IPS-NIHi7 (cell line): ENCODE measurements around the gene DGKD.
"Not testable (repeated sequence)": the region's sequence is repeated elsewhere in the genome, so short reads cannot be mapped to it uniquely, and the experiment has no call there.

Source experiments
- DNase-seq: peaks from one replicate; pipeline ENCODE4 v3.0.0; 2012; ENCODE audit warnings: mixed read lengths; ENCODE audit errors: extremely low spot score

The DGKD gene

DNA sequence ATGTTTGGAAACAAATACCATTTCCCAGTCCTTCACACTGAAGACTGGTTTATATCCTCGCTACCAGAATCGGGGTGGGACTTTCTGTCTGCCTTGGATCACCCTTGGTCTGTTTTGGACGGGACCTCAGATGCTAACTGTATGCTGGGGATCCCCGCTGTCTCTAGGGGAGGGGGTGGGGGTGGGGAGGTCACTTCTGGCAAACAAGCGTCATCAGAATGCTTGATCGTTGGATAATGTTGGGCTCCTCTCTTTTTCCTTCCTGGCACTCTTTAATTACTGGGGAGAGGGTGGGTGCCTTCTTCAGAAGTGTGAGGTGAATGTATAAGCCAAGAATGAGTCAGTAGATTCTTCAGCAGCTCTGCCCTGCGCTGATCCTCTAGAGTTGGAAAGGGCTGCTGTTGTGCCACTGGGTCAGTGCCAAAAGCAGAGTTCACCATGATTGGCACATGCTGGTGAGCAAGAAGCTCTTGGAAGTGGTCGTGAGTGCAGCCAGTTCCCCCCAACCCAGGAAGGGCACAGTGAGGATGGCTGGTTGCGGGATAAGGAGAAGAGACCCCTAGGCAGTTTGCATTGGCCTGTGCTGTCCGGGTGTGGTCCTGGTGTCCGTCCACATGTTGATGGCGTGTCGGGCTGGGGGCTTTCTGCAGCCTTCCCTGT lies 32.2 kb downstream of the DGKD start:
- no peak for DNase-seq

DNA sequence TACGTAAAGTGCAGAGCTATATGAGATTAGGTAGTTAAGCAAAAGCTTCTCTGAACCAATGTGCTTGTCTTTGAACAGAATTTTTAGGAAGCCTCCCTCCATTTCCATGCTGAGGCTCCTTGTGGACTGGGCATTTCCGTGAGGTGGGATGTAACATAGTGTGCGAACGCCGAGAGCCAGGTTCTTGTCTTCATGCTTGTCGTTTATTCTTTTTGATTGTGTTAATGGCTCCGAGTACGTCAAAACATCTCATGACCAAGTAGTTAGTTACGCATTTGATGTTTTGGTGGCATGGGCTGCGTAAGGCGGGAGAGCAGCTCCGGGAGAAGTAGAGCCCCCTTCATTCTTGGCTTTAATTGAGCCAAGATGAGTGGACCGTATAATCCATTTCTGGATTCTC lies 32.9 kb downstream of the DGKD start:
- no peak for DNase-seq

GRCh38 chr2:233387667-233388528 lies 33.6 kb downstream of the DGKD start:
- no peak for DNase-seq

- DNase-seq, result no peak
Measured at GRCh38 chr2:233389601-233390125, 35.4 kb downstream of the DGKD start.

- no peak for DNase-seq
Measured at GRCh38 chr2:233395687-233396086, 41.4 kb downstream of the DGKD start.

DNA sequence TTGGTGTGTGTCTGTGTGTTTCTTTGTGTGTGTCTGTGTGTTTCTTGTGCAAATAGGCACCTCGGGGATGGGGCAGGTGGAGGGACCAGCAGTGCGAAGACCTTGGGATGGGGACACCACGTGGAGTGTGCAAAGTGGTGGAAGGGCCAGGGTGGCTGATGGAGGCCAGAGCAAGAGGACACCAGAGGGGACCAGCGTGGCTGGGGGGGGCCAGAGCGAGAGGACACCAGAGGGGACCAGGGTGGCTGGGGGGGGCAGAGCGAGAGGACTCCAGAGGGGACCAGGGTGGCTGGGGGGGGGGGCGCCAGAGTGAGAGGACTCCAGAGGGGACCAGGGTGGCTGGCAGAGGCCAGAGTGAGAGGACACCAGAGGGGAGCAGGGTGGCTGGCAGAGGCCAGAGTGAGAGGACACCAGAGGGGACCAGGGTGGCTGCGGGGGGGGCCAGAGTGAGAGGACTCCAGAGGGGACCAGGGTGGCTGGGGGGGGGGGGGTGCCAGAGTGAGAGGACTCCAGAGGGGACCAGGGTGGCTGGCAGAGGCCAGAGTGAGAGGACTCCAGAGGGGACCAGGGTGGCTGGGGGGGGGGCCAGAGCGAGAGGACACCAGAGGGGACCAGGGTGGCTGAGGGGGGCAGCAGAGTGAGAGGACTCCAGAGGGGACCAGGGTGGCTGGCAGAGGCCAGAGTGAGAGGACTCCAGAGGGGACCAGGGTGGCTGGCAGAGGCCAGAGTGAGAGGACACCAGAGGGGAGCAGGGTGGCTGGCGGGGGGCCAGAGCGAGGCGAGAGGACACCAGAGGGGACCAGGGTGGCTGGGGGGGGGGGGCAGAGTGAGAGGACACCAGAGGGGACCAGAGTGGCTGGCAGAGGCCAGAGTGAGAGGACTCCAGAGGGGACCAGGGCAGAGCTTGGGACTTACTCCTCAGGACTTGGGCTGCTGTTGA lies 42.7 kb downstream of the DGKD start:
- DNase-seq, result not testable (repeated sequence)

DNA sequence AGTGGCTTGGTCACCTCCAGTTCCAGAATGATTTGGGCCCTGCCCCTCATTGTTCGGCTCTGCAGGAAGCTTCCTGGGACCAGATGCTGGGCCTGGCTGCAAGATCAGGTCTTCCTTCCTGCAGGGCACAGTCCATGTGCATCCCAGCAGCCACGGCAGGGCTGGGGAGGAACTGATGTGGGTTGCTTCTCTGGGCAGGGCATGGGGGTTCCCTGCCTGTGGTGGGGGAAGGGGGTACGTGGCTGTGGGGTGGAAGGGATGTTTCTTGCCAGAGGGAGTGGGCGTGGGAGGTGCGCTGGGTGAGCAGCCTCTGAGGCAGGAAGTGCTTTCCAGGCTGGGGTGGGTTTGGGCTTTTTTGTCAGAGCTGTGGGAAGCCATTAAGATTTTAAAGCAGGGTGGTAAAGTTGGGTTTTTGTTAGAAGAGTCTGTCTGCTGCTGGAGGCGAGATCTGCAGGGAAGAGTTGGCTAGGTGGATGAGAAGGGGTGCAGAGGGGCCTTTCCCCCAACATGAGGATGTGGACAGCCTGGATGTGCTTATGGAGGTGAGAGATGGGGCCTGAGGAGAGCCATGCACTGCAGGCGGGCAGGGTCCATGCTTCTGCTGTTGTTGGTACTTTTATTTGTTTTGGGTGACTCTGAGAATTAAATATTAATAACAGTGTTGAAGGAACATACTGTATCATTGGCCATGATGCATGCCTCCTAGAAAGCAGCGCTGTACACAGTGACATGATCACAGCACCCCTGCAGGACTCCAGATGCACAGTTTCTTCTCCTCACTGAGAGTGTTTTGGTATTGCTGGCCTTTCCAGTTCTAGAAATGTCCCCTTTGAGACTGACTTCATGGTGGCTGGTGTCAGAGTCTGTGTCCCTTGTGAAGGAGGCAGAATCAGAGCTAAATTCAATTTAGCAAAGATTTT lies 45.3 kb downstream of the DGKD start:
- no peak for DNase-seq

GRCh38 chr2:233400341-233400740 lies 46.0 kb downstream of the DGKD start:
- no peak for DNase-seq

GRCh38 chr2:233400961-233401360 lies 46.7 kb downstream of the DGKD start:
- no peak for DNase-seq

- no peak for DNase-seq
Measured at GRCh38 chr2:233402346-233402745, 48.1 kb downstream of the DGKD start.

- DNase-seq, result no peak
Measured at GRCh38 chr2:233402789-233403188, 48.5 kb downstream of the DGKD start.

DNA sequence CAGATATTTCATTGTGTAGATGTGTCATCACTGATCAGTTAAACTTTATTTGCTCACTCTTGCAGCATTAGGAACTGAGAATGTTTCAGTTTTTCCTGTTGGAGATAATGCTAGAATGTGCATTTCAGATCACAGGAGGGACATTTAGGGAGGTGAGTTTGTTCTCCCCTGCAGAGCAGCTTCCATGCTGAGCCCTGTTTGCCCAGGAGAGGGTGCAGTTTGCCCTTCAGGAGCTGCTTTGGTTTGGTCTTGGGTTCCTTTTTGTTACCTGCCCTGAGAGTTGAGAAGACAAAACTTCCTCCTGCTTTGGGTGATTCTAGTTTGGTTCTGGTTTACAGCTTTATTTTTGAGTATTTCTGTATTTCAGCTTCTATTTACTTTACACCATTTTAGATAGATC lies 49.9 kb downstream of the DGKD start:
- DNase-seq, result peak; percentile 74

- no peak for DNase-seq
Measured at GRCh38 chr2:233406865-233407264, 52.6 kb downstream of the DGKD start.

- DNase-seq, result no peak
Measured at GRCh38 chr2:233407771-233408181, 53.5 kb downstream of the DGKD start.

DNA sequence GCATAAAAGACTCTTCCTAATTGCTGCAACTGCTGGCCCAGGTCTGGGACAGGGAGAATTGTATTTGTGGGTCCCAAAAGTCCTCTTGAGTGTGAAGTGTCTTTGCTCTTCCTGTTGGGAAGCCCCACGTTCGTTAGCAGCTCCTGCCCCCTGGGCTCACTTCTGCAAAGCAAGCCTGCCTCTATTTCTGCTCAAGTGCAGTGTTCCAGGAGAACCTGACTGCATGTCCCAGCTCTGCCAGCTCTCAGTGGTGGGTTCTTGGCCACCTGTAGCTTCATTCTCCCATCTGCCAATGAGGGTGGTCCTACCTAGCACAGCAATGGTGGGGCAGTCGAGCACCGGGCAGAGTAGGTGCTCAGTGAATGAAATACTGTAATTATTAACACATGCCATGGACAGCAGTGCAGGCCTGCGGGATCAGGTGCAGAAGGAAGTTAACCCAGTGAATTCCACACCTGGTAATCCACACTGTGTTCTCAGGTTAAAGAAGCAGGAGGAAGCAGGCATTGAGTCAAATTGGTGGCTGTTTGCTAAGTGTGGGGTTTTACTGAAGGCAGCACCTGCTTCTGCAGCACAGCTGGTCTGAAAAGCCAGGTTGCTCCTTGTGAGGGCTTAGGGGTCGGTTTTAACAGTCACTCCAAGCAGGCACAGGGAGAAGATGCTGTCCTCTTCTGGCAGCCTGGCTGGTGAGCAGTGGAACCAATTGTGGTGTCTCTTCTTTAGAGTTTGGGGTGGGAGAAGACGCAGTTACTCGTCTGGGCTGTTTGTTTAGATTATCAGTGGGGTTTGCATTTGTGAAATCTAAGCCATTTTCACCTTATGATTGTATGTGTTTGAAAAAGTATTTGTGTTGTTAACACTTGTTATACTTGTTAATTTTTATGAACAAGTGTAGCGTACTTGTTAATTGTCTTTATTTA lies 54.3 kb downstream of the DGKD start:
- no peak for DNase-seq

- no peak for DNase-seq
Measured at GRCh38 chr2:233409286-233409991, 55.1 kb downstream of the DGKD start.

- DNase-seq, result no peak
Measured at GRCh38 chr2:233410196-233410760, 56.0 kb downstream of the DGKD start.

GRCh38 chr2:233411162-233411561 lies 56.9 kb downstream of the DGKD start:
- no peak for DNase-seq

DNA sequence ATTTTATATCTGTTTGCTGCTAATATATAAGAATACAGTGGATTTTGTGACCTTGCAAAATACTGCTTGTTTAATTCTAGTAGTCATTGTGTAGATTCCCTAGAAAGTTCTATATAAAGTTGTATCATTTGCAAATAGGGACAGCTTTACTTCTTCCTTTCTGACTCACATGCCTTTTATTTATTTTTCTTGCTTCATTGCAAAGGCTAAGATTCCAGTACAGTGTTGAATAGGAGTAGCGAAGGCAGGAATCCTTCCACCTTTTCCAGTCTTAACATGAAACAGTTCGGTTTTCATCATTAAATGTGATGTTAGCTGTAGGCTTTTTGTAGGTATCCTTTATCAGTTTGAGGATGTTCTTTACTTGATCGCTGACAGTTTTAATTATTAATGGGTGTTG lies 58.1 kb downstream of the DGKD start:
- no peak for DNase-seq
